HG03108 (cell line): ENCODE measurements around the gene PLAA.

Experiments used
- ATAC-seq: cut with Tn5 transposase; IDR thresholded peaks from one replicate; pipeline ENCODE4 v1.9.1; 2021; ENCODE audit warnings: moderate library complexity; ENCODE audit not compliant: unreplicated experiment

The PLAA gene

GRCh38 chr9:26946753-26947727, at the start of gene PLAA:
Gene PLAA, minus strand, starts transcription at chr9:26947242. Its CDS starts 197 bp downstream, at chr9:26947045.
- ATAC-seq: peak; percentile 98

GRCh38 chr9:26995810-26996209, 48.8 kb upstream of the PLAA start:
- ATAC-seq: no peak

GRCh38 chr9:26983340-26983739, 36.3 kb upstream of the PLAA start:
- ATAC-seq: peak; percentile 90

GRCh38 chr9:26975728-26976707, 29.0 kb upstream of the PLAA start:
- no peak for ATAC-seq

GRCh38 chr9:26974927-26975326, 27.9 kb upstream of the PLAA start:
- no peak for ATAC-seq

- ATAC-seq: no peak
These were observed 26.9 kb upstream of the PLAA start for GRCh38 chr9:26973989-26974388.

- no peak for ATAC-seq
These were observed 24.7 kb upstream of the PLAA start for GRCh38 chr9:26971721-26972120.

GRCh38 chr9:26956860-26957233, 9.8 kb upstream of the PLAA start:
- no peak for ATAC-seq

GRCh38 chr9:26955921-26956859, 9.1 kb upstream of the PLAA start, which contains the start of gene IFT74:
Gene IFT74, plus strand, starts transcription at chr9:26956412. Its CDS starts 5,556 bp downstream, at chr9:26961968.
- peak; percentile 99 for ATAC-seq

- peak; percentile 22 for ATAC-seq
These were observed 8.3 kb upstream of the PLAA start for GRCh38 chr9:26955222-26955903.

- ATAC-seq: no peak
These were observed 7.0 kb upstream of the PLAA start for GRCh38 chr9:26954050-26954508.

- no peak for ATAC-seq
These were observed 4.8 kb upstream of the PLAA start for GRCh38 chr9:26951794-26952193.

- ATAC-seq: no peak
These were observed 3.5 kb upstream of the PLAA start for GRCh38 chr9:26950521-26950920.

GRCh38 chr9:26949637-26950069, 2.6 kb upstream of the PLAA start:
- no peak for ATAC-seq

GRCh38 chr9:26947736-26948135, 694 bp upstream of the PLAA start:
- no peak for ATAC-seq

- no peak for ATAC-seq
These were observed 1.5 kb downstream of the PLAA start for GRCh38 chr9:26945591-26945990.

- no peak for ATAC-seq
These were observed 6.3 kb downstream of the PLAA start for GRCh38 chr9:26940779-26941178.

- no peak for ATAC-seq
These were observed 6.9 kb downstream of the PLAA start for GRCh38 chr9:26939955-26940711.
